H1 (cell line): Measurements from ENCODE around the gene TRIB2. TPM values are rescaled to one million over a fixed set of nuclear protein-coding genes. Genes with fewer than 3 reads are reported as not detected.

Source experiments
- CTCF ChIA-PET: fragments of 300-600 bp; sonication (Branson Sonifier 250); formaldehyde crosslinking; loops from one replicate; lab custom pipeline; 2021; ENCODE audit not compliant: partially characterized antibody; lab: Charles Lee
- POLR2A ChIA-PET: fragments of 300-600 bp; sonication (Branson Sonifier 250); formaldehyde crosslinking; loops from one replicate; lab custom pipeline; 2021; ENCODE audit warnings: inconsistent platforms; ENCODE audit not compliant: partially characterized antibody; lab: Charles Lee
- DNase-seq, 2 experiments: peaks; one replicate each; pipeline versions ENCODE4 v3.0.0 to v3.0.0-alpha.2; 2010 to 2022; ENCODE audit warnings: low spot score in 2 of 2, low read depth in 1 of 2, mixed read lengths in 1 of 2
- FAIRE-seq: peaks from 2 replicates; lab custom pipeline; 2011; peaks lifted over from hg19 to GRCh38; lab: Jason Lieb, UNC
- H2AFZ ChIP-seq: 2 replicates; pipeline ENCODE4 v1.8.1; 2012; ENCODE audit warnings: low read length, inconsistent platforms
- H2AK5ac ChIP-seq: 2 replicates; pipeline ENCODE4 v1.6.1; 2013; ENCODE audit warnings: low read depth, low read length
- H2BK120ac ChIP-seq: replicated peaks from 2 replicates; pipeline ENCODE3; 2013; ENCODE audit warnings: low read depth, low read length, inconsistent platforms
- H2BK12ac ChIP-seq: 2 replicates; pipeline ENCODE4 v1.6.1; 2013; ENCODE audit warnings: low read depth, low read length
- H2BK15ac ChIP-seq: 2 replicates; pipeline ENCODE4 v1.6.1; 2013; ENCODE audit warnings: low read length
- H2BK20ac ChIP-seq: 2 replicates; pipeline ENCODE4 v1.6.1; 2013; ENCODE audit warnings: low read length
- H2BK5ac ChIP-seq: 2 replicates; pipeline ENCODE4 v1.6.1; 2013; ENCODE audit warnings: low read depth, low read length
- H3K14ac ChIP-seq: 2 replicates; pipeline ENCODE4 v1.6.1; 2013; ENCODE audit warnings: inconsistent platforms; ENCODE audit not compliant: insufficient read length
- H3K18ac ChIP-seq: 2 replicates; pipeline ENCODE4 v1.6.1; 2013; ENCODE audit warnings: low read length; ENCODE audit errors: extremely low read depth
- H3K23ac ChIP-seq: 2 replicates; pipeline ENCODE4 v1.6.1; 2013; ENCODE audit warnings: inconsistent platforms; ENCODE audit not compliant: insufficient read length
- H3K23me2 ChIP-seq: 2 replicates; pipeline ENCODE4 v1.6.1; 2013; ENCODE audit warnings: low read depth, low read length
- H3K27ac ChIP-seq: 2 replicates; pipeline ENCODE4 v1.6.1; 2011; ENCODE audit warnings: low read depth, low read length, inconsistent platforms
- H3K27me3 ChIP-seq, 4 experiments: replicated peaks in 1 of 4; 1 replicate in 1 of 4; 2 replicates in 3 of 4; pipeline versions ENCODE4 v1.6.1 to v1.8.1; 2011 to 2013; ENCODE audit warnings: low read length in 3 of 4, mild to moderate bottlenecking in 3 of 4, inconsistent platforms in 2 of 4, mixed read lengths in 2 of 4, moderate library complexity in 1 of 4; ENCODE audit not compliant: control insufficient read depth in 3 of 4, insufficient read depth in 3 of 4; ENCODE audit errors: extremely low read depth in 1 of 4
- H3K36me3 ChIP-seq, 4 experiments: 2 replicates each; pipeline versions ENCODE4 v1.6.1 to v1.8.1; 2011 to 2013; ENCODE audit warnings: mild to moderate bottlenecking in 4 of 4, low read length in 3 of 4, moderate library complexity in 2 of 4, control low read depth in 1 of 4, inconsistent platforms in 1 of 4; ENCODE audit not compliant: insufficient read depth in 4 of 4, control insufficient read depth in 2 of 4
- H3K4ac ChIP-seq: replicated peaks from 2 replicates; pipeline ENCODE3; 2013; ENCODE audit warnings: low read length, low read depth, mixed read lengths, inconsistent platforms; ENCODE audit not compliant: insufficient read length
- H3K4me1 ChIP-seq, 4 experiments: replicated peaks in 1 of 4; 1 replicate in 1 of 4; 2 replicates in 3 of 4; pipeline versions ENCODE4 v1.6.1 to v1.8.1; 2011 to 2013; ENCODE audit warnings: low read length in 3 of 4, inconsistent platforms in 2 of 4, mixed read lengths in 1 of 4; ENCODE audit not compliant: insufficient read depth in 4 of 4, control insufficient read depth in 3 of 4
- H3K4me2 ChIP-seq, 2 experiments: 2 replicates each; pipeline versions ENCODE4 v1.6.1 to v1.8.1; 2011 to 2013; ENCODE audit warnings: low read depth in 2 of 2, low read length in 2 of 2, control low read depth in 1 of 2, inconsistent platforms in 1 of 2, mild to moderate bottlenecking in 1 of 2; ENCODE audit not compliant: insufficient read depth in 1 of 2
- H3K4me3 ChIP-seq, 4 experiments: fragments of 200-600, 300-600 bp in 1 of 4; sonication (generic), shearing (Covaris generic), sonication (Bioruptor Twin) in 1 of 4; 2 replicates each; pipeline versions ENCODE4 v1.5.1 to v1.8.1; 2011 to 2016; ENCODE audit warnings: low read length in 4 of 4, low read depth in 3 of 4, control low read depth in 2 of 4, inconsistent platforms in 2 of 4, mild to moderate bottlenecking in 2 of 4, mixed read lengths in 1 of 4, moderate library complexity in 1 of 4; ENCODE audit not compliant: insufficient read depth in 2 of 4; ENCODE audit errors: extremely low read depth in 1 of 4
- H3K56ac ChIP-seq: replicated peaks from 2 replicates; pipeline ENCODE3; 2013; ENCODE audit warnings: low read depth, mild to moderate bottlenecking, mixed read lengths, low read length, inconsistent platforms; ENCODE audit not compliant: insufficient read length
- H3K79me1 ChIP-seq: 2 replicates; pipeline ENCODE4 v1.6.1; 2013; ENCODE audit warnings: low read depth, low read length, control low read depth
- H3K79me2 ChIP-seq, 2 experiments: 2 replicates each; pipeline versions ENCODE4 v1.6.1 to v1.8.1; 2012 to 2013; ENCODE audit warnings: low read length in 2 of 2, mild to moderate bottlenecking in 2 of 2, inconsistent platforms in 1 of 2; ENCODE audit not compliant: insufficient read depth in 2 of 2, control insufficient read depth in 1 of 2
- H3K9ac ChIP-seq, 4 experiments: replicated peaks in 1 of 4; 1 replicate in 1 of 4; 2 replicates in 3 of 4; pipeline versions ENCODE4 v1.6.1 to v1.8.1; 2011 to 2013; ENCODE audit warnings: low read depth in 3 of 4, low read length in 3 of 4, control low read depth in 2 of 4, mild to moderate bottlenecking in 2 of 4, moderate library complexity in 2 of 4, inconsistent platforms in 1 of 4; ENCODE audit errors: extremely low read depth in 1 of 4
- H3K9me3 ChIP-seq, 2 experiments: 2 replicates each; pipeline versions ENCODE4 v1.6.1 to v1.8.1; 2012 to 2013; ENCODE audit warnings: mild to moderate bottlenecking in 2 of 2, moderate library complexity in 2 of 2, control low read depth in 1 of 2, inconsistent platforms in 1 of 2, low read depth in 1 of 2, low read length in 1 of 2, mixed read lengths in 1 of 2; ENCODE audit not compliant: insufficient read depth in 2 of 2
- H4K20me1 ChIP-seq, 2 experiments: replicated peaks in 1 of 2; 2 replicates each; pipeline versions ENCODE3 to v1.8.1; 2011 to 2013; ENCODE audit warnings: inconsistent platforms in 2 of 2, low read length in 2 of 2, mild to moderate bottlenecking in 1 of 2; ENCODE audit not compliant: insufficient read depth in 2 of 2, control insufficient read depth in 1 of 2
- H4K5ac ChIP-seq: 2 replicates; pipeline ENCODE4 v1.6.1; 2013; ENCODE audit warnings: low read length, low read depth, mixed read lengths, inconsistent platforms; ENCODE audit not compliant: insufficient read length
- H4K8ac ChIP-seq: 2 replicates; pipeline ENCODE4 v1.8.0; 2013; ENCODE audit warnings: mild to moderate bottlenecking, moderate library complexity, low read length, inconsistent platforms; ENCODE audit not compliant: insufficient read depth; ENCODE audit errors: extremely low read depth
- H4K91ac ChIP-seq: replicated peaks from 2 replicates; pipeline ENCODE3; 2013; ENCODE audit warnings: low read length, mixed read lengths, inconsistent platforms; ENCODE audit not compliant: insufficient read length
- ATF3 ChIP-seq: IDR thresholded peaks from 2 replicates; pipeline ENCODE4 v1.6.1; 2011; ENCODE audit warnings: low read depth, mild to moderate bottlenecking, low read length; ENCODE audit not compliant: insufficient read depth
- EZH2 ChIP-seq: fragments of 200-600 bp; sonication (generic); IDR thresholded peaks from 2 replicates; pipeline ENCODE4 v1.7.1; 2012; ENCODE audit warnings: low read depth, mild to moderate bottlenecking, moderate library complexity, low read length, inconsistent platforms; ENCODE audit not compliant: severe bottlenecking
- FOSL1 ChIP-seq: IDR thresholded peaks from 2 replicates; pipeline ENCODE4 v1.6.1; 2011; ENCODE audit warnings: mild to moderate bottlenecking, low read depth, low read length, moderate library complexity; ENCODE audit not compliant: insufficient read depth
- GTF2F1 ChIP-seq: IDR thresholded peaks from 2 replicates; pipeline ENCODE4 v1.6.1; 2012; ENCODE audit warnings: low read depth, low read length, improper control_type of control experiment, borderline replicate concordance
- NRF1 ChIP-seq: IDR thresholded peaks from 2 replicates; pipeline ENCODE4 v1.6.1; 2011; ENCODE audit warnings: mild to moderate bottlenecking, low read depth, low read length, improper control_type of control experiment
- SIX5 ChIP-seq: IDR thresholded peaks from 2 replicates; pipeline ENCODE4 v1.6.1; 2011; ENCODE audit warnings: mild to moderate bottlenecking, low read depth, low read length
- SP1 ChIP-seq: IDR thresholded peaks from 2 replicates; pipeline ENCODE4 v1.6.1; 2011; ENCODE audit warnings: low read depth, low read length
- SP4 ChIP-seq: IDR thresholded peaks from 2 replicates; pipeline ENCODE4 v1.6.1; 2012; ENCODE audit warnings: low read length, inconsistent platforms
- SRF ChIP-seq: IDR thresholded peaks from 2 replicates; pipeline ENCODE4 v1.6.1; 2011; ENCODE audit warnings: mild to moderate bottlenecking, low read depth, low read length, moderate library complexity
- SUZ12 ChIP-seq: fragments of 200-600 bp; sonication (generic); IDR thresholded peaks from 2 replicates; pipeline ENCODE4 v1.6.1; 2012; ENCODE audit warnings: mild to moderate bottlenecking, inconsistent platforms, low read length, moderate library complexity, mixed read lengths
- TBP ChIP-seq: IDR thresholded peaks from 2 replicates; pipeline ENCODE4 v1.6.1; 2011; ENCODE audit warnings: low read depth, low read length, improper control_type of control experiment
- USF2 ChIP-seq: IDR thresholded peaks from 2 replicates; pipeline ENCODE4 v1.6.1; 2011; ENCODE audit warnings: low read length, improper control_type of control experiment
- WGBS, 2 experiments: shearing (Covaris generic) in 1 of 2; methylation state at CpG; one replicate each; pipeline versions ENCODE4 v1.1.6 to v1.1.7; 2013 to 2015; ENCODE audit warnings: low lambda C conversion rate in 2 of 2, mixed read lengths in 2 of 2, inconsistent platforms in 1 of 2, low coverage in 1 of 2, missing lambda C conversion rate in 1 of 2; ENCODE audit not compliant: insufficient replicate concordance in 2 of 2, insufficient coverage in 1 of 2, insufficient read length in 1 of 2; ENCODE audit errors: extremely low coverage in 1 of 2, missing lambda C conversion rate in 1 of 2; 5-methylcytosine and 5-hydroxymethylcytosine counted together
- polyA plus RNA-seq, 7 experiments: library from polyadenylated mRNA; depleted of rRNA in 3 of 7; stranded (reverse) in 5 of 7; unstranded in 2 of 7; fragments of >200 nt in 5 of 7; fragments of 200-250 nt in 2 of 7; gene quantifications; 1 replicate in 5 of 7; 2 replicates in 1 of 7; 4 replicates in 1 of 7; pipeline versions ENCODE4 v1.2.1 to v1.2.3, GENCODE V29; 2011 to 2013; ENCODE audit warnings: missing spikeins in 2 of 7, mixed read lengths in 2 of 7
- total RNA-seq: library from RNA; stranded (reverse); fragmentation: NEBNext Ultra II Directional; extraction: Animal tissue kit (Norgen Biotek cat#: 25700); gene quantifications from 2 replicates; pipeline ENCODE4 v1.2.1, GENCODE V29; 2021
- TF ChIP-seq, protein P1 (sequence below): IDR thresholded peaks from 2 replicates; pipeline ENCODE4 v1.6.1; 2012; ENCODE audit warnings: inconsistent platforms

The TRIB2 gene
- total and polyA plus RNA-seq, 2 of the 8 experiments (the other 6 are each of a cell fraction or from before 2014, with no cell fraction given): 40.8 to 57.0 TPM

DNA sequence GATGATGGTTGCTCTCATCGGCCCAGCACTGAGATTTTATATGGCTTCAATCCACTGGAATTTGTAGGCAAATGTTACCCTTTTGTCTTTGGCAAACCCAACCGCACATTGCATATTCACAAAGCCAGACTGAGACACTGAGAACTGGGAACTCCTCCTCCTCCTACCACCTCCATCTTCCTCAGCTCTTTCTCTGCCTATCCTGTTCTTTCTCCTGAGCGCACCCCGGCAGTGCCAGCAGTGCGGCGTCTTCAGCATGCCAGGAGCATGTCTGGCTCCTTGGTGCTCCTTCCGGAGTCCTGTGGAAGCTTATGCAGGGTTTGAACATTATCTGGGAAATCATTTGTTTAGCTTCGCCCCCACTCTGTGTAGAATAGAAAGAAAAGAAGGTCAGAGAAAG, 50.8 kb downstream of the TRIB2 start:
- DNase-seq (no peak), FAIRE-seq (no peak)
- Histone ChIP-seq H3K79me2 (no peaks in the 10 kb centered on the region), H3K18ac (no peak overlapping the region), H2BK12ac (no peak overlapping the region), H3K23me2 (no peaks in the 10 kb centered on the region), H4K8ac (no peak overlapping the region), H4K91ac (no peak overlapping the region), H3K56ac (no peak overlapping the region), H3K14ac (no peak overlapping the region), H3K23ac (no peak overlapping the region), H2BK5ac (no peak overlapping the region), H4K20me1 (no peaks in the 10 kb centered on the region), H3K9ac (no peak overlapping the region), H3K27me3 (peaks cover 0 to 3% (median 1%) of the 10 kb centered on the region in 4 experiments; a peak in 4 of 7 replicates), H4K5ac (no peak overlapping the region), H3K79me1 (no peaks in the 10 kb centered on the region), H2BK15ac (0 out of 2 replicates have a peak overlapping the region, but pooled peaks have one; percentile 22), H2AK5ac (no peak overlapping the region), H2BK20ac (no peak overlapping the region), H3K27ac (no peak overlapping the region), H2BK120ac (no peak overlapping the region), H3K4me2 (no peak overlapping the region), H3K4ac (no peak overlapping the region), H3K36me3 (no peaks in the 10 kb centered on the region), H3K4me3 (no peak overlapping the region), H3K9me3 (no peaks in the 10 kb centered on the region), H3K4me1 (peaks cover 1 to 11% (median 7%) of the 10 kb centered on the region in 4 experiments; a peak in 5 of 7 replicates), H2AFZ (no peak overlapping the region)
- ChIA-PET CTCF (interaction anchor here (1.1 kb wide), 1 partner anchor 233 kb away, joined by 3 read pairs; no protein-coding TSS in a partner anchor), POLR2A (no interaction called here)
- WGBS, 2 experiments: 87% methylated on average over 8 of the region's 8 CpGs; no CpG with 5 or more reads in 1 of the 2 experiments
- TF ChIP-seq SP4 (no peak), SUZ12 (no peak), GTF2F1 (no peak), EZH2 (no peak), NRF1 (no peak), TBP (no peak), FOSL1 (no peak), ATF3 (no peak), SRF (no peak), USF2 (no peak), SIX5 (no peak), SP1 (no peak)
- TF ChIP-seq, protein P1, sequence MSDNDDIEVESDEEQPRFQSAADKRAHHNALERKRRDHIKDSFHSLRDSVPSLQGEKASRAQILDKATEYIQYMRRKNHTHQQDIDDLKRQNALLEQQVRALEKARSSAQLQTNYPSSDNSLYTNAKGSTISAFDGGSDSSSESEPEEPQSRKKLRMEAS: no peak
